Mesodermal cell (in vitro differentiated cells): Measurements from ENCODE around the gene SSBP3.

Experiments
- H3K27ac ChIP-seq: 2 replicates; pipeline ENCODE4 v1.7.0; 2013; ENCODE audit warnings: mild to moderate bottlenecking, low read depth, low read length, moderate library complexity; ENCODE audit not compliant: severe bottlenecking
- H3K36me3 ChIP-seq: 2 replicates; pipeline ENCODE4 v1.7.1; 2013; ENCODE audit warnings: mild to moderate bottlenecking, low read length, moderate library complexity; ENCODE audit not compliant: control insufficient read depth, insufficient read depth
- H3K4me1 ChIP-seq: one replicate; pipeline ENCODE4 v1.7.1; 2013; ENCODE audit warnings: mild to moderate bottlenecking, low read length; ENCODE audit not compliant: insufficient read depth, control insufficient read depth, poor library complexity, severe bottlenecking
- H3K4me3 ChIP-seq: 2 replicates; pipeline ENCODE4 v1.7.0; 2013; ENCODE audit warnings: low read length, control low read depth, mild to moderate bottlenecking; ENCODE audit not compliant: insufficient read depth, poor library complexity, severe bottlenecking; ENCODE audit errors: extremely low read depth
- H3K9me3 ChIP-seq: 2 replicates; pipeline ENCODE4 v1.7.1; 2013; ENCODE audit warnings: mild to moderate bottlenecking, low read length, moderate library complexity; ENCODE audit not compliant: control insufficient read depth
- WGBS, 2 experiments: methylation state at CpG; one replicate each; pipeline ENCODE4 v1.1.5; 2013; ENCODE audit warnings: missing lambda C conversion rate in 2 of 2; ENCODE audit not compliant: insufficient coverage in 2 of 2; 5-methylcytosine and 5-hydroxymethylcytosine counted together

SSBP3 gene

GRCh38 chr1:54410359-54410758 lies 4.2 kb upstream of the SSBP3 start:
- WGBS, 2 experiments: 94% methylated on average over 9 of the region's 9 CpGs
- Histone ChIP-seq H3K9me3 (no peaks in the 10 kb centered on the region), H3K4me3 (no peak overlapping the region), H3K27ac (no peak overlapping the region), H3K4me1 (peaks cover 22% of the 10 kb centered on the region), H3K36me3 (no peaks in the 10 kb centered on the region)

- Histone ChIP-seq H3K9me3 (no peaks in the 10 kb centered on the region), H3K36me3 (peaks cover 4% of the 10 kb centered on the region), H3K4me3 (no peak overlapping the region), H3K4me1 (peaks cover 22% of the 10 kb centered on the region), H3K27ac (peak overlapping the region; percentile 90)
- 75 to 84% methylated on average over 8 of the region's 9 CpGs for WGBS, 2 experiments
Measured at GRCh38 chr1:54409156-54410142, 3.3 kb upstream of the SSBP3 start.

- Histone ChIP-seq H3K9me3 (no peaks in the 10 kb centered on the region), H3K36me3 (peaks cover 10% of the 10 kb centered on the region), H3K4me3 (no peak overlapping the region), H3K27ac (peak overlapping the region; percentile 90), H3K4me1 (peaks cover 26% of the 10 kb centered on the region)
- 33 to 34% methylated on average over 4 to 6 of the region's 9 CpGs for WGBS, 2 experiments
Measured at GRCh38 chr1:54408147-54409066, 2.2 kb upstream of the SSBP3 start.

DNA sequence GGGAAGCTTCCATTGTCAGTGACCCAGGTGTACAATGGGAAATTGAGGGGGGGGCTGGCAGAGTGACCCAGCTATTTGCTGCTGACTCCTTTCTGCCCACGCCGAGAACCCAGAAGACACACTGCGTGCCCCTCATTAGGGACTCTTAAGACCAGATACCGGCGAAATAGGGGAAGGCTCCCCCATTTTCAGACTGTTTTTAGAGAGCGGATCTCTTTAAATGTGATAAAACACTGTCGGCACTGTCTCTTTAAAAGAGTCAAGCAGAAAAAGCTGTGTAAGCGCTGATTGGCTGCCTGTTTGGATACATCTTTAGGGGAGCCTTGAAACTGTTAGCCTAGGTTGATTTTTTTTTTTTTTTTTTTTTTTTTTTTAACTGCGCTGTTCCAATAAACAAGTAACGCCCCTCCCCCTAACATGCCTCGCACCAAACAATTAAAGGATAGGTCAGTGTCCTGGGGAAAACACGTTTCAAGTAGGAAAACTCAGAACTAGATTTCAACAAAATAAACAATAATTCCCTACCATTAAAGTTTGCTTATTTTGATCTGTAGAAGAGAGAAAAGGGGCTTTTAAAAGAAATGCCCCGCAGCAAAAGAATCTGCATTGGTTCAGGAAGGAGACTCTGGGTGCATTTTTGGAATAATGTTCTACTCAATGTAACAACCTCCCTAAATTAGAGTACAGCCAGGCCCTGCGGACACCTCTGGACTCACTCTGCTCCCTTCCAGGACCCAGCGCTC lies 1.4 kb upstream of the SSBP3 start:
- peak overlapping the region; percentile 65 for H3K4me3 ChIP-seq
- H3K4me1 ChIP-seq: peaks cover 35% of the 10 kb centered on the region
- 1 to 2% methylated on average over 7 to 9 of the region's 15 CpGs for WGBS, 2 experiments
- no peaks in the 10 kb centered on the region for H3K9me3 ChIP-seq
- peaks cover 19% of the 10 kb centered on the region for H3K36me3 ChIP-seq
- peak overlapping the region; percentile 90 for H3K27ac ChIP-seq

DNA sequence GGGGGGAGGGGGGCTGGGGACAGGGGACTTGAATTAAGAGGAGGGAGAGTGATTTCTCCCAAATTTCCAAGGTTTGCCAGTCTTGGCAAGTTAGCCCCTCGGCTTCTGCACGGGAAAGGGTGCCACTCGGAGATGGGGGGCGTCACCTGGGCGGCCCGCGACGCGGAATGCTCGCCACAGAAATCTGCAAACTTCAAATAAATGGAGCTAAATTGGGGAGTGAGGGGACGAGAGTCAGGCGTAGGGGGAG lies 885 bp upstream of the SSBP3 start:
- Histone ChIP-seq H3K4me1 (peaks cover 36% of the 10 kb centered on the region), H3K27ac (peak overlapping the region; percentile 90), H3K36me3 (peaks cover 24% of the 10 kb centered on the region), H3K9me3 (no peaks in the 10 kb centered on the region), H3K4me3 (peak overlapping the region; percentile 65)
- 0% methylated on average over 5 to 11 of the region's 12 CpGs for WGBS, 2 experiments

DNA sequence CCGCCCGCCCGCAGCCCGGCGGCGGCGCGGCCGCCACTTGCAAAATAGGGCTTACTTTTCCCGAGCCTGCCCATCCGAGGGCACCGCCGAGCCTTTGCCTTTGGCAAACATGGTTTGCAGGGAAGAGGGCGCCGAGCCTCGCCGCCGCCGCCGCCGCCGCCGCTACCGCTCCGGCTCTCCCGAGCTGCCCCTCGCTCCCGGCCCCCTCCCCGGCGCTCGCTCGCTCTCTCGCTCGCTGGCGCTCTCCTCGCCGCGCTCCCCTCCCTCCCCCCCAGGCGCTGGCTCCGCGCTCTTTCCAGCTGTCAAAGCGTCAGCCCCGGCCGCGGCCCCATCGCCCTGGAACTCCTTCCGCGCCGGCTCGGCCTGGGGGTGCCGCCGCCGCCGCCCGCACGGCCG lies 298 bp downstream of the SSBP3 start:
- Histone ChIP-seq H3K27ac (no peak overlapping the region), H3K36me3 (peaks cover 35% of the 10 kb centered on the region), H3K4me3 (peak overlapping the region; percentile 91), H3K4me1 (peaks cover 36% of the 10 kb centered on the region), H3K9me3 (no peaks in the 10 kb centered on the region)
- WGBS, 2 experiments: 0% methylated on average over 24 to 38 of the region's 57 CpGs

DNA sequence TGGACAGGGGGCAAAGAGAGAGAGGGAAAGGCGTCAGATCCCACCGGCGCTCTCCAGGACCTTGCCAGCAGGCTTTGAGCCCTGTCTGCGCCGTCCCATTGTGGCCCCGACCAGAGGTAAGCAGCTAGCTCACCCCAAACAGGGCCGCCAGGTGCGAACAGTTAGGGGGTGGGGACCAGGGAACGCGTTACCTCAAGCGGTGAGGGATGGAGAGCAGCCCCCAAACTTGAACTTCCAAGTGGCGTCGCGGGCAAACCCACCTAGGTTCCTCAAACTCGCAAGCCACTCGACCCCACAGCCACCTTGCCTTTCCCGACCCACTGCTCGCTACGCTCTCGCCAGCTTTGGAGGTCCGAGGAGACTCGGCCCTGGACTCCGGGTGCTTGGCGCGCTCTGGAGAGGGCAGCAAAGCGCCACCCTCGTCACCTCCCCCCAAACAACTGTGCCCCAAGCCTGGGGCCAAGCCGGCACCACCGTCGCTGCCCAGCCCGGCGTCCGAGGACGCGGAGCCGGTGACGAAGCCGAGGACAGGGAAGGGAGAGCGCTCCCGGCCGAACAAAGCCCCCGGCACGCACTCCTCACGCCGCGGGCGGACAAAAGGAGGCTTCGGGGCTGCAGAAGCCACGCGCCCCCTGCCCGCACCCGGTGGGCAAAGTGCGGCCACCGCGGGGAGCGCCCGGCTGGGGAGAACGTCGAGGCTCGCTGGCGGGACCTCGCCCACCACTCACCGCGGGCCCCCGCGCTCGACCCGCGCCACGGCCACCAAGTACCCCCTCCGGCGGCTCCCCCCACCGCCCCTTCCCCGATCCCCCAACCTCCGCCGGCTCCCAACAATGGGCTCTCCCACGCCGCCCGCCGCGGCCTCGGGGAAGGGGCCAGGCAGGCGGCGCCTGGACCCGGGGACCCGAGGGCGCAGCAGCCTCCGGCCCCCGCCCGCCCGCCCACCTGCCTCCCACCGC lies 976 bp downstream of the SSBP3 start:
- Histone ChIP-seq H3K27ac (peak overlapping the region; percentile 23), H3K4me3 (peak overlapping the region; percentile 91), H3K9me3 (no peaks in the 10 kb centered on the region), H3K4me1 (peaks cover 36% of the 10 kb centered on the region), H3K36me3 (peaks cover 42% of the 10 kb centered on the region)
- 0 to 1% methylated on average over 51 to 64 of the region's 92 CpGs for WGBS, 2 experiments

DNA sequence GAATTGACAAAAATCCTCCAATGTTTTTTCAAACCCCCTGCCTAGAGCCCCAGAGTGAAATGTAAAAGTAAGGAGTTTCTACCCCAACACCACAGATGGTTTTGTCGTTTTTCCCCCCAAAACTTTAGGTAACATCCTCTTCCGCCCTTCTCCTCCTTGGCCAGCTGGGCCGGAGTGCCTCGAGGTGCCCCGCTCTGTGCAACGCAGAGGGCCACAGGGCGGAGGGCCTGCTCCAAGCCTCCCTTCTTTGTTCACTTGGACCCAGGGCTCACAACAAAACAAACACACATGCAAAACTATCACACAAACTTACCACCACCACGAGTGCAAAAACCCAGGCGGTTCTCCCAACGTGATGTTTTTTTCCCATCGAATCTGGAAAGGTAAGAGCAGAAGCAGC lies 1.9 kb downstream of the SSBP3 start:
- H3K4me3 ChIP-seq: peak overlapping the region; percentile 91
- peaks cover 28% of the 10 kb centered on the region for H3K4me1 ChIP-seq
- H3K27ac ChIP-seq: peak overlapping the region; percentile 57
- H3K36me3 ChIP-seq: peaks cover 51% of the 10 kb centered on the region
- 18 to 45% methylated on average over 5 to 7 of the region's 11 CpGs for WGBS, 2 experiments
- H3K9me3 ChIP-seq: no peaks in the 10 kb centered on the region

GRCh38 chr1:54403808-54404261 lies 2.4 kb downstream of the SSBP3 start:
- Histone ChIP-seq H3K36me3 (peaks cover 55% of the 10 kb centered on the region), H3K4me1 (peaks cover 24% of the 10 kb centered on the region), H3K4me3 (peak overlapping the region; percentile 91), H3K9me3 (no peaks in the 10 kb centered on the region), H3K27ac (peak overlapping the region; percentile 57)
- WGBS, 2 experiments: 10 to 27% methylated on average over 5 to 7 of the region's 10 CpGs
